H1 (cell line): ENCODE data around the gene TRNP1. TPM values are rescaled to one million over a fixed set of nuclear protein-coding genes. Genes with fewer than 3 reads are reported as not detected.

Experiments used
- ATF3 ChIP-seq: IDR thresholded peaks from 2 replicates; pipeline ENCODE4 v1.6.1; 2011; ENCODE audit warnings: low read depth, mild to moderate bottlenecking, low read length; ENCODE audit not compliant: insufficient read depth
- CEBPB ChIP-seq: IDR thresholded peaks from 2 replicates; pipeline ENCODE4 v1.6.1; 2012; ENCODE audit warnings: low read depth, low read length
- CHD7 ChIP-seq: fragments of 300-600 bp; sonication (generic); IDR thresholded peaks from 2 replicates; pipeline ENCODE4 v1.7.1; 2012; ENCODE audit warnings: low read length, moderate library complexity, mild to moderate bottlenecking, inconsistent platforms; ENCODE audit not compliant: insufficient replicate concordance
- KDM5A ChIP-seq: fragments of 200-600 bp; IDR thresholded peaks from 2 replicates; pipeline ENCODE4 v1.7.1; 2012; ENCODE audit warnings: mild to moderate bottlenecking, low read length, inconsistent platforms, mixed read lengths
- POLR2A ChIP-seq, 2 experiments: IDR thresholded peaks; 1 replicate in 1 of 2; 2 replicates in 1 of 2; pipeline ENCODE4 v1.6.1; 2011; ENCODE audit warnings: low read depth in 2 of 2, low read length in 2 of 2, mild to moderate bottlenecking in 2 of 2; ENCODE audit errors: control extremely low read depth in 1 of 2
- POLR2AphosphoS5 ChIP-seq: IDR thresholded peaks from 2 replicates; pipeline ENCODE4 v1.6.1; 2011; ENCODE audit warnings: low read depth, low read length
- RAD21 ChIP-seq, 2 experiments: IDR thresholded peaks in 1 of 2; conservative IDR thresholded peaks in 1 of 2; 2 replicates each; pipeline ENCODE4 v1.6.1; 2011; ENCODE audit warnings: low read depth in 2 of 2, low read length in 2 of 2, improper control_type of control experiment in 1 of 2, inconsistent platforms in 1 of 2, mild to moderate bottlenecking in 1 of 2, moderate library complexity in 1 of 2
- RNF2 ChIP-seq: fragments of 200-900, 300-1000 bp; sonication (generic); IDR thresholded peaks from 2 replicates; pipeline ENCODE4 v1.7.1; 2016; ENCODE audit warnings: borderline replicate concordance, low read depth, mild to moderate bottlenecking, antibody characterized with exemption, low read length; ENCODE audit not compliant: poor library complexity, severe bottlenecking; ENCODE audit errors: missing control alignments
- polyA plus RNA-seq, 7 experiments: library from polyadenylated mRNA; depleted of rRNA in 3 of 7; stranded (reverse) in 5 of 7; unstranded in 2 of 7; fragments of >200 nt in 5 of 7; fragments of 200-250 nt in 2 of 7; gene quantifications; 1 replicate in 5 of 7; 2 replicates in 1 of 7; 4 replicates in 1 of 7; pipeline versions ENCODE4 v1.2.1 to v1.2.3, GENCODE V29; 2011 to 2013; ENCODE audit warnings: missing spikeins in 2 of 7, mixed read lengths in 2 of 7
- total RNA-seq: library from RNA; stranded (reverse); fragmentation: NEBNext Ultra II Directional; extraction: Animal tissue kit (Norgen Biotek cat#: 25700); gene quantifications from 2 replicates; pipeline ENCODE4 v1.2.1, GENCODE V29; 2021

The TRNP1 gene
- total and polyA plus RNA-seq, 2 of the 8 experiments (the other 6 are each of a cell fraction or from before 2014, with no cell fraction given): 51.7 to 102 TPM

- TF ChIP-seq CHD7: no peak
- no peak for TF ChIP-seq ATF3
- TF ChIP-seq RNF2: no peak
- TF ChIP-seq POLR2A (IDR thresholded peaks at IDR 0.05; ENCODE audit: control extremely low read depth in 1 of 2, low read depth in 2 of 2, low read length in 2 of 2): peak in 1 of 2 experiments; percentile 96; a peak in 2 of 3 replicates
- TF ChIP-seq POLR2AphosphoS5: peak; percentile 95
- no peak for TF ChIP-seq KDM5A
- no peak; a peak in 1 of 4 replicates for TF ChIP-seq RAD21 (IDR thresholded peaks at IDR 0.05 in 1 of 2, conservative IDR thresholded peaks at IDR 0.05 in 1 of 2; ENCODE audit: low read depth in 2 of 2, low read length in 2 of 2)
- no peak for TF ChIP-seq CEBPB
Measured at GRCh38 chr1:26993237-26994019, at the start of gene TRNP1 (continued).
